Measurements from ENCODE around the gene ZNF474. TPM values are rescaled to one million over a fixed set of nuclear protein-coding genes. Genes with fewer than 3 reads are reported as not detected.

ZNF474 gene
- polyA plus RNA-seq, 5 donors, result 0.54 to 3.2 (median 2.1) TPM

DNA sequence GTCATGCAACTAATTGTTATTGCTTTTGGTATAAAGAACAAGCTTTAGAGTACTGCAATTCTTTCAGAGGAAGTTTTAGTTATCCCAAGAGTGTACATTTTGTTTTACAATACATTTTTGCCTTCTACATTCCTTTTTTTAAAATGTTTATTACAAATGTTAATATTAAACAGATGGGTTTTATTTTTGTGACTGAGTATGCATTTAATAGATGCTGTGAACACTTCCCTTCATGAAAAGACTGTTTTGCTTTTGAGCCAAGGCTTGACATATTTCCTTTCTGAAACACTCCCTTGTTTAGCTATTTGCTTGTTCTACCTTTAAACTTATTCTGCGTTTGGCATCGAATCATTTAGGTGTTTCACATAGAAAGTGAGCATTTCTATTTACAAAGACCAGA lies 14.8 kb upstream of the ZNF474 start:
- no peak for DNase-seq

DNA sequence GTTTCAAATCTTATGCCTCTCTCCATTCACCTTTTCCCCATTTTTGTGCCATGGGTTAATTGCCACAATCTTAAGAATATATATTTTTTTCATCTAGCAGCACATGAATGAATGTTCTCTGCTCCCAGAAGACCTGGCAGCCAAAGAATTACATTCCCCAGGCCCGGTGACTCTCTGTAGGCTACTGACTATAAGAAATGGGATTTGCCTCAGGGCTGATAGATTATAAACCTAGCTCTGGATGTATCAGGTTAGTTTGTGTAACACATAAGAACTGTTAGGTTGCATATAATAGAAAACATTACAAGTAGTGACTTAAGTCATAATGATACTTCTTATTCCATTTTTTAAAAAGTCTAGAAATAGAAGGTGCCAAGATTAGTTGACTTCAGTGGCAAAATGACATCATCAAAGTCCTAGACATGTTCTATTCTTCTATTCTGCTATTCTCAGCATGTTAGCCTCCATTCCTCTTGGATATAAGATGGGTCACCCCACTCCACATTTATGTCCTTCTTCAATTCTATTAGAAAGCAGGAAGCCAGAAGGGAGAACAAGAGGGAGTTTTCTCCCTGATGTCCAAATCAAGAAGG lies 10.9 kb upstream of the ZNF474 start:
- DNase-seq, result no peak

DNA sequence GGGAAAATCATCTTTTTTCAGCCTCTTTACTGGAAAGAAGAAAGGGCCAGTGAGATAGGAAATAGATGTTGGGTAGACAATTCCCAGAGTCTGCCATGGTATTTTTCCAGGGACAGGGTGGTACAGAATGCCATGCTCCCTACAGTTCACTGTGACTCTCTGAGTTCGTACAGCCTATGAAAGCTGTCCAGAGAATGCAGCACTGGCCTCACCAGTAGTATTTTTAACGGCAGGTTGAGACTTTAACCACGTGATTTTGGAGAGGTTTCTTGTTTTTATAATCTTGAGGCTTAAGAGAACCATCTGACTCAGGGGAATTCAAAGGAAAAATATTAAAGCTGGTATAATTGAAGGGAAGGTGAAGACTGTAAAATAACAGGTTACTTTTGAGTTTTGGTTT lies 10.1 kb upstream of the ZNF474 start:
- DNase-seq, result no peak

DNA sequence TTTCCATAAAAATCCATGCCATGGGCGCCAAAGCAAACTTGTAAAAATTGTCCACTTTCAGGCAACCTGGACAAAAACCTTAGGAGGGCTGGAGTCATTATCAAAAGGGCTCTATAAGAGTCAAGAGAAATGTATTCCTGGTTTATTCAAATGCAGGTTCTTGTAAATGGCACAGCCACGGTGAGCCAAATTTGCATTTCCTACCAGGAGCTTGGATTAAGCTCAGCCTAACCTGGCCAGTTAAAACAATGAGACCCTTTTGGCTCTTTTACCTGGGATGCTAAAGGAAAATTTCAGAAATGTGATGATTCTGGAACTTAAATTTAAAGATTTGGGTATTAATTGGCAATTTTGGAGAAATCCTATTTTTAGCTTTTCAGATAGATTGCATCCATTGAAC lies 8.9 kb upstream of the ZNF474 start:
- no peak for DNase-seq

DNA sequence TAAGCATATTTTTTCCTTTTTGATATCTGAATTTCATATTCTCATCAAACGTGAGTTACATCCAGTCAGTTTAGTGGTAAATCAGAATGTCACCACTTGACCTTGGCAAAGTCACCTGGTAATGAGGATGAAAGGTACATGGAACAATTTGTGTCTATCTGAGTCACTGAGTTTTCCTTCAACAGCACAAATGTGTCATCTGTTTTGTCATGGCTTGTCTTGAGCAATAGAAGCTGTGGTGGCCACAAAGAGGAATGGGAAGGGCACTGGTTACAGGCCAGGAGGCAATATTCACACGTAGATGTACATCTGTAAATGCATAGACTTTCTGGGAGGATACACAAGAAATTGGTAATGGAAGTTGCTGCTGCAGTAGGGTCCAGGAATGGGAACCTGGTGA lies 8.4 kb upstream of the ZNF474 start:
- DNase-seq, result no peak

DNA sequence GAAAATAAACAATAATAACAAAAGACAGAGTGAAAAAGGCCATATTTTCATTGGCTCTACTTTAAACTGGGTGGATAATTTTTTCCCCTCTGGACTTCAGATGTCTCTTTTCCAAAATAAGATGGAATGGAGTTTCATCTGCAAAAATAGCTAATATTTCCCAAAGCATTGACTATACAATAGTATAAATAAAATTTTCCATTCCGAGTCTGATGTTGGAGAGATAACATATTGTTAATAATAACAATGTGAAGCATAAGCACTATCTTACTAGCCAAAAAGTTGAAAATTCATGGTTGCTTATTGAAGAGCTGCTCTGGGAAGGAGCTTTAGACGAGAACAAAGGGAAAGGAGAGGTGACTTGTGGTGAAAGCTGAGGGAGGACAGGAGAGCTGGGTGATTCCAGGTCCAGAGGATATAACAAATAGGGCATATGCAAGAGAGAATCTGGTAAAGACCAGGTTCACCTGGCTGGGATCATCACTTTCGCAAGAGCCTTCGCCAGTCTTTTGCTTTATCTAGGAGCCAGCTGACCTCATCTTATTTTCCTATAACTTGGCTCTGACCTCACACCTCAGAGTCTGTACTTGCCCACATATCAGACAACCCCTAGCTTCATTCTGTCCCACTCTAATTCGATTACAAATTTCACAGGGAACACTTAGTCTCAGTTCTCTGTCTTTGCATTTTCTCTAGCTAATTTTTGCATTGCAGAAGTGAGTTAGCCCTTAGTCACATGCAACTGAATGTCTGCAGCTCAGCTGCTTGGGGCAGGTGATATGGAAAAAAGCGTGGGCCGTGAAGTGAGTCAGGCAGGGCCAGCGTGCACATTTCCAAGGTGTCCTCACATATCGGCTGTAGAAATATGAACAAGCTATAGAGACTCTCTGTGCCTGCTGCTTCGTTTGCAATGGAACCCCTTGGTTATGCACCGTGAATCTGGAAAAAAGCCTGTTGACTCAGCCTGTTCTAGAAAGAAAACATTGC lies 7.6 kb upstream of the ZNF474 start:
- no peak for DNase-seq

DNA sequence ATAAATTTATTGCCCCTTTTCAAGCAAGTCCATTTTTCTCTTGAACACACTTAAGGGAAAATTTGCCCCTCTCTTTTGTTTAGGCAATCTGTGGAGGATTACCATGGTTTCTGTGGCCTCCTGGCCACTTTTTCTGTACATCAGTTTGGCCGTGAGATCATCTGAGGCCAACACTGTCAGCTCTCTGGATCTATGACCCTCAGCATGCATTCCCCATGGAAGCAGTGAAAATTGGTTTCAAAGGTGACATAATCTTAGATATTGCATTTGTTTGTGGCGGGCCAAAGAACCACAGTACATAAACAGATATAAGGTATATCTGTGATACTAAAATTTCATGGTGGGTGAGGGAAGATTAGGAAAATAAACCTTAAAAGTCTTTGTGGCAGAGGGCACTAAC lies 4.6 kb upstream of the ZNF474 start:
- DNase-seq, result no peak

DNA sequence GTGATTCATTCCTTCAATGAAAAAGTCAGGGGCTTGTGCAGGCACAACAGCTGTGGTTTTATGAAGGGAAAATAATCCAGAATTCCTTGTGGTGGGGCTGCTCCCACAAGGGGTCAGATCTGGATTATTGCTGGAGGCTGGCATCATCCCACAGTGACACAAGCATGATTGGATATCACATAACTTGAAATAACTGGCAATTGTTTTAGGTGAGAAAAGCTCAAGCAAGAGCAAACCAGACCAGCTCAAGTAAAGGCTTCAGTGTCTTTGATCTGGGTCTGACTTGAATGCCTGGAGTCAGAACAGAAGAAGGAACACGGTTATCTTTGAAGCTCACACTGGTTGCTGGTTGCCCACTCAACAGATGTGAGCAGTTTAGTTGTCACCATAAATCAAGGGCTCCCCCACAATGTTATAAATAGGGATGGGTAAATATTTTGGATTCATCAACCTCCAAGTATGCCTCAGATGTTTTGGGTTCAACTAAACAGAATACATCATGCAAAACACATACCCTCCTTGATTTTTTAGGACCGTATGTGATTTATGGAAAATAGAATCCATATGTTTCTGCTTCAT lies 3.1 kb upstream of the ZNF474 start:
- DNase-seq, result peak in 1 of 2 donors; percentile 13

DNA sequence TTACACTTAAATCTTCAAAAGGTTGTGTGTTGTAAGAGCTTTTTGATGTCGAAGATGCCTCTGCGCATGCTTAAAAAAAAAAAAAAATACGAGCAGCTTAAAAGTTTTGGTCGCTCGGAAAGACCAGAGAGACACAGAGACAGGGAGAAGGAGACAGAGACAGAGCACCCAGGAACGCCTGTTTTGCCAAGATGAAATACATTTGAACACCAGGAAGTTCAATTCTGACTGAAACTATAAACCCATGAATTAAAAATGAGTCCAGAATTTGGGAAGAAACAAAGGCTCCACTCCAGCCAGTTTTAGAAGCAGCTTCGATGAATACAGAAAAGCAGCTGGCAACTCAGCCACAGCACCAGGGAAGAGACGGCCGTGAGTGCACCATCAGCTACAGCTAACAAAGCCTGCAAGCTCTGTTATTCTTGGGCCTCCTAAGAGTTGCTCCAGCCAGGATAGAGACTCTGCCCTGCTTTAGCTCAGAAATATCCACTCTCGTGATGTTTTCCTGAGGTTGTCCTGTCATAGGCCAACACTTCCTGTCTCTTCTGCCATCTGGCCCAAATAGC lies 2.5 kb upstream of the ZNF474 start:
- peak; percentile 18 to 45 for DNase-seq

DNA sequence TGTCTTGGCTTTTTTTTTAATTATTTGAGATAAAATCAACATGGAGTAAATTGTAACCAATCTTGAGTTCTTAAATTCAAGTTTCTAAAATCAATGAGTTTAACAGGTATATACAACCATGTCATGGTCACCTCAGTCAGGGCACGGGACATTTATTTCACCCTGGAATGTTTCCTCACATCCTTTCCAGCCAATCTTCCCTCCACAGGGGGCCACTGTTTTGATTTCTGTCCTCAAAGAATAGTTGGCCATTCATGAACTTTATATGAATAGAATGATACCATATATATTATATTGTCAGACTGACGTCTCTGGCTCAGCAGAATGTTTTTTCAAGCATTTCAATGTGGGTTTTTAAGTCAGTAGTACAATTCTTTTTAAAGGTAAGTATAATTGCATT lies 806 bp downstream of the ZNF474 start:
- DNase-seq, result no peak

DNA sequence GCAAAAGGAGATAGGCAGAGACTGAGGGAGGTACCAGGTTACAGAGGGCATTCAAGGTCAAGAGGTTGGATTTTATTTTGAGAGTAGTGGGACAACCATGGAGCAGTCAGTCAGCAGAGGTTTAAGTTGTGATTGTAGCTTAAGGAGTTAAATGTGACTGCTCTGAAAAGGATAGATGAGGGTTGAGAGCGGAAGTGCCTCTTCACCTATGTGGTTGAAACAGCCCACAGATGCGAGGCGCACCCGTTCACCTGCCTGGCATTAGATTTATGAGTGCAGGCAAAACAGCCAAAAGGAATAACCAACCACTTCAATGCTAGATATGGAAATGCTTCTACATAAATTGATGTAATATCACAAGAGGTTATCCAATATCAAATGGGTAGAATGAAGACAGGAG lies 8.4 kb downstream of the ZNF474 start:
- DNase-seq, result no peak

DNA sequence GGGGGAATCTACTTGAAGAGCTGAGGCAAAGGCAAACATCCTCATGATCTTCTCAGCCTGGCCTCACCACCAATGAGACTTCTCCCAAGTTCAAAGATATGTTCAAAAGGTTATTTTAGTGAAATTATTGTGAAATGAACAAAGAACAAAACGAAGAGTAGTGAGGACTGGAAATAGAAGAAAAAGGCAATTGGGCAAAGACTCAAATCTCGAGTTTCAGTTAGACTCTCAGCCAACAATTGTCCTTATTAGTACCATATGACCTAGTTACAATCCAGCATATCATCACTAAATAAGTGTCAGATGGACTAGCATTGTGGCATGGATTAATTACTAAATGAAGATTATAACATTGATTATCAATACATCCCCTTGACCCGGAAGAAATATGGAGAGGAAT lies 9.0 kb downstream of the ZNF474 start:
- DNase-seq, result no peak

DNA sequence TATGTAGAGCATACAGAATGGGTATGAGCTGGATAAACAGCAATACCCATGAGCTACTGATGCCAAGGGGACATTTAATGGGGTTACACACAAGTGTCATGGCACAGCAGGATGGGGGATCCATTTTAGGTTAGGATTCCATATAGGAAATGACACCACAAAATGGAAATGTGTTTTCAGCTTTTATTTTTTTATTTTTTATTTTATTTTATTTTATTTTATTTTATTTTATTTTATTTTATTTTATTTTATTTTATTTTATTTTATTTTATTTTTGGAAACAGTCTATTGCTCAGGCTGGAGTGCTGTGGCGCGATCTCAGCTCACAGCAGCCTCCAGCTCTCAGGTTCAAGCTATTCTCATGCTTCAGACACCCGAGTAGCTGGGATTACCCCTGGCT lies 11.6 kb downstream of the ZNF474 start:
- no peak for DNase-seq

DNA sequence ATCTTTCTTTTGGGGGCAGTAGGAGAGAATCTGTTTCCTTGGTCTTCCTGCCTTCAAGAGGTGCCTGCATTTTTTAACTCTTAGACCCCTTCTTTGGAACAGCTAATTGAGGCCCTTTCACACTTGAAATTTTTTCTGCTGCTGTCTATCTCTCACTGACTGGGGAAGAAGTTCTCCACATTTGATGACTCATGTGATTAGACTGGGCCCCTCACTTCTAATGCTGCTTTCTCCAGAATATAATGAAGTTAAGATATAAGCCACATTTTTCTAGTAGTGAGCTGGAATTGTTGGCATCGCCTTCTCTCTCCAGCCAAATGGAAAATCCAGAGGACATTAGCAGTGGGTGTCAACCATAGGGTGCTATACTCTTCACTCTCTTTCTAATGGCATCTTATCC lies 12.4 kb downstream of the ZNF474 start:
- DNase-seq, result no peak

DNA sequence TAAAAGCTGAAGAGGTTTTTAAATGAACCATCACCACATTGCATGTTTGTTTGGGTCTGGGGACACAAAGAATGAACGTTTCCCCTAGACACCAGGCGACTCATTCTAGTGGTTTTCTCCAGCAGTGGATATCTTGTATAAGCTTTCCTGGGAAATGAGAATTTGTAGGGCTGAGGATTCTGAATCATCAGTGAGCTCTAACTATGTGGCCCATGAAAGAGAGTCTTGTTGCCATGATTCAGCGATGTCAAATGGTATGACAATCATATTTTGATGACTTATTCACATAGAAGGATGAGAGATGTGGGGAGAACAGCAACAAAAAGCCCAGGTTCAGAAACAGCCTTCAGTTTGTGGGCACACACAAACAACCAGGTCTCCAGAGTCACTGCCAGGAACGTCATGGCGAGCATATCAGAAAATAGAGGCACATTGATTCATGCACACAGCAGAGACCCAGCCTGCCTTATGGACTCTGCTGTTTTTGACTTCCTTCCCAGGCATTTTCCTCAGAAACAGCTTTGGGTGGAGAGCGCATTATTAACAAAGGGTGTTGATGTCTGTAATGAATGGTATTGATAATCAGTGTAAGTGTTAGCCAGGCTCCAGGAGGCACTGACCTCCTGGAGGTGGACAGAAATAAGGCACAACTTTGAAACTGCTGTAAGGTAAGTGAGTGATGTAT lies 13.3 kb downstream of the ZNF474 start:
- no peak for DNase-seq

DNA sequence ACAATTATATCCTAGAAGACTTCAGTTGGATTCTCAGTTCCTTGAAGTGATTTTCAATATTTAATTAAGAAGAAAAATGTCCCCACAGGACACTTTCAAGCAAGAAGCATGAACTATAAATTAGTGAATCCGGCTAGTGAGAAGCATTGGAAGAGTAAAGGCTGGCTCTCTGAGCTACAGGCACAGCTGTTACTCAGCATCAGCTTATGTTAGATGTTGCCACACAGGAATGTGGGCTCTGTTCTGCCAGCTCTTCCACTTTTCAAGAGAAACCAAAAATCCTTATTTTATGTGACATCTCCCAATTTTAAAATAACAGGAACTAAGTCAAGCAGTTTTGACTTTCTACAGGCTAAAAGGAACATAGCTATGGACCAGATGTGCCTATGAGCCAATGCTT lies 14.9 kb downstream of the ZNF474 start:
- no peak for DNase-seq

DNA sequence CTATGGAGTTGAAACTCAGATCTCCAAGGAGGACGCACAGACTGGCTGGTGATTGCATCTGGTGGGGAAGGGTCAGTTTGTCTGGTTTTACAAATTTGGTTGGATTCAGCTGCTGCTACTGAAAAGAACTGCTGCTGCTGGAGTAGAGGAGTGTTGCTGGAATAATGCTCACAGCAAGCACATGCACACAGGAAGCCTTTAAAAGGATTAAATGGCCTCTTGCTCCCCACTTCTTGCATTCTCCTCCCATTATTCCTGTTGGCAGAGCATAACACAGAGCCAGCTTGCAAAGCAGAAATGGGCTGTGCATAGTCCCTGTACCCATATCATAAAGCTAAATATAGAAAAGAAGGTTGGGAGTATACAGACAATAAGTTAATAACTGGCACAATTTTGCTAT lies 16.6 kb downstream of the ZNF474 start:
- no peak for DNase-seq

DNA sequence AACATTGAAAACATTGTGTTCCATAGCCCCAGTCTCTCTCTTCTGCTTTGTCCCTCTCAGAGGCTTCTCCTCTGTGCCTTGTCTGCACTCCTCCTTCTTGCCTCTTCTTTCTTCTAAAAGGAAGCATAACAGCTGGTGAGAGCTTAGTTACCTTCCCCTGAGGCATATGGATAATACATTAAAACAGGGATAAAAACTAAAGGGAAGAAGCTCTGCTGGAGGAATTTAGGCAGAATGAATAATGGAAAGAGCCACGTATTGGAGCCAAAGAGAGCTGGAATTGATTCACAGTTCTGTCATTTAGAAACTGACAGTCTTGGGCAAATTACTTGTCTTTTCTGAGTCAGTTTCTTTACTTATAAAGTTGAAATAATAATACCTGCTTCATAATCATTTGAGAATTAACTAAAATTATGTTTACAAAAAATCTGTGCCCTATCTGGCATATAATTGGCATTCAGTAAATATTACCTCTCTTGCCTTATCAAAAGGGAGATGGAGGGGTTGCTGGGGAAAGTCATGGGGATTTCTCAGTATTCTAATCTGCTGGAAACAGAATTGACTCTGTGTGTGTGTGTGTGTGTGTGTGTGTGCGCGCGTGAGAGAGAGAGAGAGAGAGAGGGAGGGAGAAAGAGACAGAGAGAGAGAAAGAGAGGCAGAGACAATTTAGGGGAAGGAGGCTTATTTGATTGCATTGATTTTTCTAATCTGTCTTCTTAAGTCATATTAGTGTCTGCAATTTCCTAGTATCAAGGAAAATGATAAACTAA lies 20.2 kb downstream of the ZNF474 start:
- DNase-seq, result no peak

DNA sequence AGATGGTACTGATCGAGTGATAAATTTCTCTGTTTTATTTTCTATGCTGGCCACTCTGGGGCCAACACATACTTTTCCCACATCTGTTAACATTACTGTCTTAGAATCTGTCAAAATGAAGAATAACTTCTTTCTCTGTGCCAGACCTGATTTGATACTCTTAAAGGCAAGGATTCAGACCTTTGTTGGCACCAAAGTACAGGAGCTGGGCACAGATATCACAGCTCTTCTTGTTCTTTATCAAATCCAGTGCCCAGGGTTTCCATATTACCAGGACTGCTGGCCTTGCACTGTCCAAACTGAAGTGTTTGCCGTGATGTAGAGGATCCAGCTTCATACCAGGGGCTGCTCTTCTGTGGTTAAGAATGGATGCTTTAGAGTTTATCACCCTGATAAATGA lies 20.9 kb downstream of the ZNF474 start:
- DNase-seq, result no peak

DNA sequence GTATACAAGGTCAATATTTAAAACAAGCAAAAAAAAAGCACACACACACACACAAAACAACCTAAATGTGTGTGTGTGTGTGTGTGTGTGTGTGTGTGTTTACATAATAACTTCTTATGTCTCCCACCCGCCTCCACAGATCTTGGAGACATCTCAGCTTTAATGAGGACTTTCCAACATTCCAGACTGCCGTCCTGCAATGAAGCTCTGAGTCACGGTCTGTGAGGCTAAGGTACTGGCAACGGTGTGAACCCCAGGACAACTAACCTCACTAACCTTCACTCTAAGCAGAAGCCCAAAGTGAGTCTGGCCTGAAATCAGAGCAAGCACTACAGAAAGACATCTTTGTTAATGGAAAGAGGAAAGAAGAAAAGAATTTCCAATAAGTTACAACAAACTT lies 22.3 kb downstream of the ZNF474 start:
- no peak for DNase-seq

DNA sequence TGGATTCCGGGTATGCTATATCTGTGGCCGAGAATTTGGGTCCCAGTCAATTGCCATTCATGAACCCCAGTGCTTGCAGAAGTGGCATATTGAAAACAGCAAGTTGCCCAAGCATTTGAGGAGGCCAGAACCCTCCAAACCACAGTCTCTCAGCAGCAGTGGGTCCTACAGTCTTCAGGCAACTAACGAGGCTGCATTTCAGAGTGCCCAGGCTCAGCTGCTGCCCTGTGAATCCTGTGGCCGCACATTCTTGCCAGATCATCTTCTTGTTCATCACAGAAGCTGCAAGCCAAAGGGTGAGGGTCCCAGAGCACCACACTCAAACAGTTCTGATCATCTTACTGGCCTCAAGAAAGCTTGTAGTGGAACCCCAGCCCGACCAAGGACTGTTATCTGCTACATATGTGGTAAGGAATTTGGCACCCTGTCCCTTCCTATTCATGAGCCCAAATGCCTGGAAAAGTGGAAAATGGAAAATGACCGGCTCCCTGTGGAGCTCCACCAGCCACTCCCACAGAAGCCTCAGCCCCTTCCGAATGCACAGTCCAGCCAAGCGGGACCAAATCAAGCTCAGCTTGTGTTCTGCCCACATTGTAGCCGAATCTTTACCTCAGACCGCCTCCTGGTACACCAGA lies 23.0 kb downstream of the ZNF474 start:
- DNase-seq, result no peak
